K562 (cell line): ENCODE results near the gene ADCY5. TPM values are rescaled to one million over a fixed set of nuclear protein-coding genes. Genes with fewer than 3 reads are reported as not detected.

ENCODE experiments used
- ATAC-seq: fragments of 200-7000 bp; cut with Tn5 transposase; 3 replicates; pipeline ENCODE4 v1.9.1; 2020; ENCODE audit warnings: moderate library complexity
- BruUV-seq: library from RNA; stranded (reverse); fragments of 400-500 nt; replicated peaks from 2 replicates; lab custom pipeline; 2021; lab: Mats Ljungman, UMichigan
- CTCF ChIA-PET: fragments of 300-600 bp; formaldehyde crosslinking; extraction: SDS; loops from one replicate; lab custom pipeline; 2021; ENCODE audit warnings: low intra/inter-chr PET ratio; lab: Yijun Ruan, JAX
- POLR2A ChIA-PET: fragments of 300-600, 350-650 bp; sonication (Branson Sonifier 250); formaldehyde crosslinking; extraction: SDS; loops from one replicate; lab custom pipeline; 2021; ENCODE audit warnings: antibody characterized with exemption, inconsistent platforms; lab: Yijun Ruan, JAX
- DNase-seq, 4 experiments: peaks; one replicate each; pipeline versions ENCODE4 v3.0.0 to v3.0.0-alpha.2; 2011 to 2018; ENCODE audit warnings: low spot score in 3 of 4, mixed read lengths in 3 of 4; ENCODE audit errors: extremely low read depth in 1 of 4
- FAIRE-seq: peaks from 2 replicates; lab custom pipeline; 2011; peaks lifted over from hg19 to GRCh38; lab: Jason Lieb, UNC
- H2AFZ ChIP-seq: 2 replicates; pipeline ENCODE4 v1.6.0; 2011; ENCODE audit warnings: low read depth, low read length, control low read depth, inconsistent platforms
- H3K27ac ChIP-seq: fragments of 200-600 bp; 3 replicates; pipeline ENCODE4 v1.8.0; 2011; ENCODE audit warnings: low read depth, mild to moderate bottlenecking, control low read depth, inconsistent platforms, low read length, moderate library complexity, mixed read lengths; ENCODE audit errors: extremely low read depth
- H3K27me3 ChIP-seq, 2 experiments: fragments of 300-600 bp in 1 of 2; 2 replicates in 1 of 2; 3 replicates in 1 of 2; pipeline versions ENCODE4 v1.6.0 to v1.8.0; 2011; ENCODE audit warnings: inconsistent platforms in 2 of 2, low read length in 2 of 2, mild to moderate bottlenecking in 1 of 2, mixed read lengths in 1 of 2, moderate library complexity in 1 of 2; ENCODE audit not compliant: control insufficient read depth in 2 of 2, insufficient read depth in 2 of 2
- H3K36me3 ChIP-seq: fragments of 300-600 bp; 3 replicates; pipeline ENCODE4 v1.8.0; 2011; ENCODE audit warnings: mild to moderate bottlenecking, low read length, inconsistent platforms; ENCODE audit not compliant: control insufficient read depth, insufficient read depth
- H3K4me1 ChIP-seq, 2 experiments: fragments of 200-600 bp in 1 of 2; replicated peaks in 1 of 2; 2 replicates in 1 of 2; 3 replicates in 1 of 2; pipeline versions ENCODE4 v1.5.1 to v1.8.0; 2011; ENCODE audit warnings: inconsistent platforms in 2 of 2, low read length in 2 of 2, mild to moderate bottlenecking in 1 of 2, mixed read lengths in 1 of 2, moderate library complexity in 1 of 2; ENCODE audit not compliant: control insufficient read depth in 2 of 2, insufficient read depth in 2 of 2
- H3K4me2 ChIP-seq: 2 replicates; pipeline ENCODE4 v1.6.1; 2011; ENCODE audit warnings: low read length, control low read depth, inconsistent platforms, mixed read lengths; ENCODE audit not compliant: insufficient read depth
- H3K4me3 ChIP-seq: fragments of 200-600 bp; sonication (generic), shearing (Covaris generic); 2 replicates; pipeline ENCODE4 v1.5.1; 2016; ENCODE audit warnings: control low read depth, inconsistent platforms
- H3K79me2 ChIP-seq: fragments of 200-600 bp; 3 replicates; pipeline ENCODE4 v1.8.0; 2011; ENCODE audit warnings: low read length, inconsistent platforms; ENCODE audit not compliant: control insufficient read depth, insufficient read depth
- H3K9ac ChIP-seq, 2 experiments: 2 replicates each; pipeline versions ENCODE4 v1.6.0 to v1.6.1; 2011; ENCODE audit warnings: low read depth in 2 of 2, low read length in 2 of 2, control low read depth in 1 of 2, inconsistent platforms in 1 of 2, mild to moderate bottlenecking in 1 of 2, mixed read lengths in 1 of 2; ENCODE audit not compliant: insufficient read depth in 1 of 2
- H3K9me1 ChIP-seq: one replicate; pipeline ENCODE4 v1.6.0; 2011; ENCODE audit warnings: inconsistent platforms, mild to moderate bottlenecking, low read length, moderate library complexity; ENCODE audit not compliant: control insufficient read depth, insufficient read depth
- H3K9me3 ChIP-seq: replicated peaks from 2 replicates; pipeline ENCODE4 v1.5.1; 2011; ENCODE audit warnings: low read depth, low read length, inconsistent platforms; ENCODE audit not compliant: control insufficient read depth, insufficient read depth
- H4K20me1 ChIP-seq: replicated peaks from 2 replicates; pipeline ENCODE4 v1.6.1; 2011; ENCODE audit warnings: low read length, inconsistent platforms, mixed read lengths; ENCODE audit not compliant: control insufficient read depth, insufficient read depth
- ARNT ChIP-seq, 2 experiments: fragments of 450-650 bp; IDR thresholded peaks; 2 replicates each; pipeline ENCODE4 v1.6.1; 2016; ENCODE audit warnings: mild to moderate bottlenecking in 1 of 2
- HCFC1 ChIP-seq: IDR thresholded peaks from 2 replicates; pipeline ENCODE4 v1.6.1; 2012; ENCODE audit warnings: low read depth, low read length, improper control_type of control experiment
- KLF13 ChIP-seq: fragments of 450-650 bp; IDR thresholded peaks from 2 replicates; pipeline ENCODE4 v1.6.1; 2016; ENCODE audit warnings: missing genetic modification characterization, low read depth, mild to moderate bottlenecking, missing compliant biosample characterization, moderate library complexity, borderline replicate concordance
- POLR2AphosphoS2 ChIP-seq: IDR thresholded peaks from 2 replicates; pipeline ENCODE4 v1.6.1; 2012; ENCODE audit warnings: low read length, improper control_type of control experiment
- POLR2H ChIP-seq: IDR thresholded peaks from 2 replicates; pipeline ENCODE4 v1.6.1; 2016; ENCODE audit warnings: missing genetic modification characterization, low read depth, mild to moderate bottlenecking, control low read depth, missing compliant biosample characterization, moderate library complexity
- RB1 ChIP-seq: fragments of 450-650 bp; IDR thresholded peaks from 2 replicates; pipeline ENCODE4 v1.6.1; 2017; ENCODE audit warnings: low read depth, mild to moderate bottlenecking
- SP2 ChIP-seq: IDR thresholded peaks from 2 replicates; pipeline ENCODE4 v1.6.1; 2011; ENCODE audit warnings: mild to moderate bottlenecking, low read depth, low read length, moderate library complexity; ENCODE audit not compliant: poor library complexity, severe bottlenecking; ENCODE audit errors: extremely low read depth
- SREBF1 ChIP-seq: fragments of 150-350 bp; IDR thresholded peaks from 2 replicates; pipeline ENCODE4 v1.6.1; 2014; ENCODE audit warnings: antibody characterized with exemption, low read depth, low read length, borderline replicate concordance
- ZKSCAN8 ChIP-seq: fragments of 200-800 bp; sonication (Bioruptor generic); IDR thresholded peaks from 2 replicates; pipeline ENCODE4 v1.6.1; 2016; ENCODE audit warnings: missing genetic modification characterization, missing compliant biosample characterization
- ZNF589 ChIP-seq: fragments of 200-800 bp; sonication (Bioruptor generic); IDR thresholded peaks from 2 replicates; pipeline ENCODE4 v1.6.1; 2016; ENCODE audit warnings: low read depth, missing genetic modification characterization, missing compliant biosample characterization
- ZNF717 ChIP-seq: fragments of 250-450 bp; sonication (Bioruptor Pico); IDR thresholded peaks from 2 replicates; pipeline ENCODE4 v1.5.0; 2021
- ZNF830 ChIP-seq: fragments of 250-450 bp; sonication (Bioruptor Pico); IDR thresholded peaks from 2 replicates; pipeline ENCODE4 v1.5.0; 2021; ENCODE audit warnings: mild to moderate bottlenecking
- WGBS: fragments of 100-300 bp; shearing (Covaris generic); methylation state at CpG from one replicate; pipeline ENCODE4 v1.1.6; 2016; ENCODE audit warnings: low coverage, mixed read lengths; ENCODE audit not compliant: insufficient coverage; ENCODE audit errors: missing lambda C conversion rate; 5-methylcytosine and 5-hydroxymethylcytosine counted together
- in situ Hi-C: fragments of 300-500 bp; cut with MboI; formaldehyde crosslinking; loops from 4 replicates; pipeline ENCODE4 v1.15.0; 2018; ENCODE audit warnings: inconsistent platforms, mixed read lengths
- intact Hi-C: fragments of 100-400 bp; cut with micrococcal nuclease; formaldehyde crosslinking; loops from 2 replicates; pipeline ENCODE4 v1.14.2; 2022
- polyA plus RNA-seq, 8 experiments: library from polyadenylated mRNA; depleted of rRNA in 4 of 8; stranded (reverse) in 5 of 8; unstranded in 3 of 8; fragments of >200 nt; fragmentation: Nextera tagmentation in 2 of 8; fragmentation: Illumina TruSeq in 1 of 8; extraction: Ambion mirVana in 2 of 8; extraction: Trizol in 1 of 8; gene quantifications; 2 replicates each; pipeline versions ENCODE4 v1.2.1 to v1.2.3, GENCODE V29; 2011 to 2014; ENCODE audit warnings: inconsistent platforms in 1 of 8, missing spikeins in 1 of 8
- total RNA-seq, 7 experiments: library from RNA; depleted of rRNA in 6 of 7; stranded (reverse); fragments of >200 nt in 6 of 7; fragmentation: Illumina TruSeq in 2 of 7; extraction: Trizol in 2 of 7; gene quantifications; 2 replicates each; pipeline versions ENCODE4 v1.2.1 to v1.2.3, GENCODE V29; 2011 to 2021; ENCODE audit warnings: low replicate concordance in 1 of 7

The ADCY5 gene
- total and polyA plus RNA-seq, 9 of the 15 experiments (the other 6 are each of a cell fraction or from before 2014, with no cell fraction given): under 0.01 TPM; not detected in 8

GRCh38 chr3:123372686-123373473, 76.0 kb downstream of the ADCY5 start:
- Histone ChIP-seq H4K20me1 (no peaks in the 10 kb centered on the region), H3K36me3 (no peaks in the 10 kb centered on the region), H2AFZ (no peak overlapping the region), H3K9me1 (no peaks in the 10 kb centered on the region), H3K79me2 (no peaks in the 10 kb centered on the region), H3K27ac (no peak overlapping the region), H3K4me1 (no peaks in the 10 kb centered on the region), H3K27me3 (peaks cover 0 to 15% of the 10 kb centered on the region in 2 experiments; a peak in 3 of 5 replicates)
- POLR2A ChIA-PET: no interaction called here
- no peak for DNase-seq
- no peak for FAIRE-seq
- CTCF ChIA-PET: no interaction called here
- no peak for TF ChIP-seq ARNT (IDR thresholded peaks at IDR 0.05)
- no peak for TF ChIP-seq HCFC1
- TF ChIP-seq RB1: no peak
- TF ChIP-seq SP2: no peak
- TF ChIP-seq SREBF1: no peak
- TF ChIP-seq POLR2H: no peak
- TF ChIP-seq ZNF589: no peak
- no peak for TF ChIP-seq ZNF717 (CRISPR knock-in tag)
- no peak for TF ChIP-seq ZNF830 (CRISPR knock-in tag)
- TF ChIP-seq ZKSCAN8 (CRISPR knock-in tag): no peak
- TF ChIP-seq KLF13: no peak
- TF ChIP-seq POLR2AphosphoS2: no peak
- TF ChIP-seq, all 486 proteins: peak for 0
- Histone ChIP-seq H3K9me3 (no peaks in the 10 kb centered on the region), H3K4me2 (no peak overlapping the region), H3K4me3 (no peak overlapping the region), H3K9ac (no peak overlapping the region)
- no peak for ATAC-seq
- intact Hi-C loops (no loop called here), in situ Hi-C loops (no loop called here)
- 0% methylated on average over 5 of the region's 7 CpGs for WGBS
- no TSS peak for BruUV-seq
